ENCODE measurements around the gene HOXA11. TPM values are rescaled to one million over a fixed set of nuclear protein-coding genes. Genes with fewer than 3 reads are reported as not detected.
A peak's percentile ranks its signal among the peaks of the same experiment; 100 is the strongest.

HOXA11 gene
- total RNA-seq, 1 donor from 2014 or later: not detected

- Mint-ChIP-seq H3K27me3 (ENCODE audit: unreplicated experiment) (peaks cover 91% of the 10 kb centered on the region), H3K36me3 (ENCODE audit: unreplicated experiment) (peaks cover 2% of the 10 kb centered on the region), H3K27ac (ENCODE audit: unreplicated experiment) (no peak overlapping the region), H3K4me3 (ENCODE audit: unreplicated experiment) (peak overlapping the region; percentile 55), H3K9me3 (ENCODE audit: unreplicated experiment) (no peaks in the 10 kb centered on the region), H3K4me1 (ENCODE audit: unreplicated experiment) (peaks cover 36% of the 10 kb centered on the region)
- TF ChIP-seq CTCF (IDR thresholded peaks at IDR 0.05): no peak
- DNase-seq (ENCODE audit: extremely low spot score, unreplicated experiment): no peak
Measured at GRCh38 chr7:27191833-27192545, 7.0 kb upstream of the HOXA11 start.

- H3K36me3 Mint-ChIP-seq (ENCODE audit: unreplicated experiment): peaks cover 2% of the 10 kb centered on the region
- H3K27ac Mint-ChIP-seq (ENCODE audit: unreplicated experiment): no peak overlapping the region
- no peak overlapping the region for H3K4me3 Mint-ChIP-seq (ENCODE audit: unreplicated experiment)
- no peak for TF ChIP-seq CTCF (IDR thresholded peaks at IDR 0.05)
- no peaks in the 10 kb centered on the region for H3K9me3 Mint-ChIP-seq (ENCODE audit: unreplicated experiment)
- DNase-seq (ENCODE audit: extremely low spot score, unreplicated experiment): no peak
- peaks cover 91% of the 10 kb centered on the region for H3K27me3 Mint-ChIP-seq (ENCODE audit: unreplicated experiment)
- H3K4me1 Mint-ChIP-seq (ENCODE audit: unreplicated experiment): peaks cover 35% of the 10 kb centered on the region
Measured at GRCh38 chr7:27191161-27191731, 6.2 kb upstream of the HOXA11 start.

- peaks cover 39% of the 10 kb centered on the region for H3K4me1 Mint-ChIP-seq (ENCODE audit: unreplicated experiment)
- no peak for TF ChIP-seq CTCF (IDR thresholded peaks at IDR 0.05)
- H3K36me3 Mint-ChIP-seq (ENCODE audit: unreplicated experiment): peaks cover 2% of the 10 kb centered on the region
- H3K4me3 Mint-ChIP-seq (ENCODE audit: unreplicated experiment): no peak overlapping the region
- no peak overlapping the region for H3K27ac Mint-ChIP-seq (ENCODE audit: unreplicated experiment)
- peaks cover 94% of the 10 kb centered on the region for H3K27me3 Mint-ChIP-seq (ENCODE audit: unreplicated experiment)
- DNase-seq (ENCODE audit: extremely low spot score, unreplicated experiment): no peak
- H3K9me3 Mint-ChIP-seq (ENCODE audit: unreplicated experiment): no peaks in the 10 kb centered on the region
Measured at GRCh38 chr7:27189997-27190748, 5.1 kb upstream of the HOXA11 start.

- Mint-ChIP-seq H3K9me3 (ENCODE audit: unreplicated experiment) (no peaks in the 10 kb centered on the region), H3K27ac (ENCODE audit: unreplicated experiment) (no peak overlapping the region), H3K4me3 (ENCODE audit: unreplicated experiment) (peak overlapping the region; percentile 67), H3K4me1 (ENCODE audit: unreplicated experiment) (peaks cover 46% of the 10 kb centered on the region), H3K27me3 (ENCODE audit: unreplicated experiment) (peaks cover 94% of the 10 kb centered on the region), H3K36me3 (ENCODE audit: unreplicated experiment) (peaks cover 2% of the 10 kb centered on the region)
- DNase-seq (ENCODE audit: extremely low spot score, unreplicated experiment): no peak
- TF ChIP-seq CTCF (IDR thresholded peaks at IDR 0.05): no peak
Measured at GRCh38 chr7:27189295-27189996, 4.4 kb upstream of the HOXA11 start.
